SH-SY5Y (cell line): ENCODE results near the gene MICALL2.

Experiments used
- GATA2 ChIP-seq: IDR thresholded peaks from 2 replicates; pipeline ENCODE4 v1.6.1; 2011; ENCODE audit warnings: mild to moderate bottlenecking, low read depth, low read length
- GATA3 ChIP-seq: IDR thresholded peaks from 2 replicates; pipeline ENCODE4 v1.6.1; 2011; ENCODE audit warnings: low read depth, mild to moderate bottlenecking, low read length, moderate library complexity

DNA sequence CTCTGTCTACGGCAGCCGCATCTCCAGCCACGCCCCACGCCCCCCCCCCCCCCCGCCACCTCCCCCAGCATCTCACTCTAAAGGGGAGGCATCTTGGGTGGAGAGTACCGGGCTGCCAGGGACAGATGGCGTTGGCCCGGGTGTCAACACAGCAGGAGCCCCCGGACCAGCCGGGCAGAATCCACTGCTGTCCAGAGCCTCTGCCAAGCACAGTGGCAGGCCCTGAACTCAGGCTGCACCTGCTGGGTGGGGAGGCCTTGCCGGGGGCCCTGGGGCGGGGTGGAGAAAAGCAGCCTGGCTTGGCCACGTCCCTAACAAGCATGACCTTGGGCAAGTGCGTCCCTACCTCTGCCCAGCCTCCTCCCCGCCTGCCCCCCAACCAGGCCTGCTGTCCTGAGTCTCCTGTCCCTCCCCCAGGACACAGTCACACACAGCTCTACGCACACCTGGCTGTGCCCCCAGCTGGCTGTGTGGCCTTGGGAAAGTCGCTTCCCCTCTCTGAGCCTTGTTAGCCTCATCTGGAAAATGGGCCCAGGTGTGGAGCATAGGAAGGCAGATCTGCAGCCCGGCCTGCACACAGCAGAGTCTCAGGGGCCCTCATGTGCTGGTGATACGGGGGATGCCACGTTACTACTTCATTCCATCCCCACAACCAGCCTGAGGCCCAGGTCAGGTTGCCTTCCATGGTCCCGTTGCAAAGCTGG, 45.2 kb downstream of the MICALL2 start:
- TF ChIP-seq GATA2 (no peak), GATA3 (no peak)
